HG03575 (cell line): Measurements from ENCODE around the gene PCED1A.

Experiments used
- ATAC-seq: cut with Tn5 transposase; IDR thresholded peaks from one replicate; pipeline ENCODE4 v1.9.1; 2021; ENCODE audit not compliant: unreplicated experiment, insufficient number of reproducible peaks, low FRiP score; ENCODE audit errors: extremely low read depth

PCED1A gene

GRCh38 chr20:2867081-2867864, 26.8 kb upstream of the PCED1A start:
- no peak for ATAC-seq

- no peak for ATAC-seq
Measured at GRCh38 chr20:2866236-2866635, 25.8 kb upstream of the PCED1A start.

- no peak for ATAC-seq
Measured at GRCh38 chr20:2865630-2866029, 25.2 kb upstream of the PCED1A start.

GRCh38 chr20:2865101-2865500, 24.6 kb upstream of the PCED1A start:
- no peak for ATAC-seq

GRCh38 chr20:2864626-2865025, 24.2 kb upstream of the PCED1A start:
- ATAC-seq = no peak

DNA sequence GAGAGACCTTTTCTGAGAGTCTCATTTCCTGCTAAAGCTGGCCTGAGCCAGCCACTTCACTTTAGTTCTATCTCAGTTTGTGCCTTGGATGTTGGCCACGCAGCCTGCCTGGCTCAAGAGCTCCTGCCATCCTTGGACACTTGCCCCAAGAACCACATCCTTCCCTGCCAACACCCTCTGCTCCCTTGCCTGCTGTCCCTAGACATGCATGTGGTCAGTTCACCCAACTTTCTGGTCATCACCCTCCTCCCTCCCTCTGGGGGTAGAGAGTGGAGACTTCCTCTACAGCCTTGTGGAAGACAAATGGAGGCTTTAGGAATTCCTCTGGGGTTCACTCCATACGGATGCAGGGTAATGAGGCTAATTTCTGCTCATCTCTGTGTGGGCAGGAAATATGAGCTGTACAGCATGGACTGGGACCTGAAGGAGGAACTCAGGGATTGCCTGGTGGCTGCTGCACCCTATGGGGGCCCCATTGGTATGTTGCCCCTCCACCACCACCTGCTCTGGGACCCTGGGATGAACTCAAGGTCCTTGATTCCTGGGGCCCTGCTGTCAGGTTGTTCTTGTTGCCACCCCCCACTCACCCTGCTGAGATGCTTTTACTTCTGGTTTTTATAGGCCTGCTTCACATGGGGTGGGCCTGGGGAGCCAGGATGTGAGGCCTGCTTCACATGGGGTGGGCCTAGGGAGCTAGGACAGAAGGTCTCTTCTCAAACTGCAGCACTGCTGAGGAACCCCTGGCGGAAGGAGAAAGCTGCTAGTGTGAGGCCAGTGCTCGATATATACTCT, 19.1 kb upstream of the PCED1A start:
- ATAC-seq = no peak

DNA sequence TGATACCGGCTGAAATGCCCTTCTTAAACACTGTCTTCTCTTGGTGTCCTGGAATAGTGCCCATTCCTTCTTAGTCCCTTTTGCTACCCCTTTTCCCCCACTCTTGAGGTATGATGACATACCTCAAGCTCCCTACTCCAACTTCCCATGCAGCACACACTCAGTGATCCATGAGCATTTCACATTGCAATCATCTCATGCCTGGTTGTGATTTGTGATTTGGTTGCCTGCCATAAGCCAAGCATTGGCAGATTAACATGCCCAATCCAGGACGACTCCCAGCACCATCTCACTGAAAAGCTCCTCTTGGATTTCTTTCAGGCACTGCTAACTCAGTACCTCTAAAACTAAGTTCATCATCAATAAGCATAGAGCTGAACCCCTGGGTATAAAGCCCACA, 18.1 kb upstream of the PCED1A start:
- no peak for ATAC-seq

GRCh38 chr20:2851086-2851485, 10.6 kb upstream of the PCED1A start:
- ATAC-seq = no peak

DNA sequence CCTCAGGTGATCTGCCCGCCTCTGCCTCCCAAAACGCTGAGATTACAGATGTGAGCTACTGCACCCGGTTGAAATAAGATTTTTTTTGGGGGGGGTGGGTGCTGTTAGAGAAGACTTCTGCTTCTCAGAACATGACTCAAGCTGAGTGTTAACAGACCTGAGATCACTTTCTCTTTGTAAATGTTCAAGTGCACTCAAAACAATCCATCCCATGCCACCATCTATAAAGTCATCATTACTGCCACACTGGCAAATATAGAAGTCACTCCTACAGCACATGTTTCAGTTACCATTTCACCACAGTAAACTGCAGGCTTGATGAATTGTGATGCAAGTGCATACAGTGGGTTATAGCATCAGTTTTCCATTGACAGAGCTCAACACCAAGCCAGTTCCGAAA, 9.1 kb upstream of the PCED1A start:
- ATAC-seq = no peak

DNA sequence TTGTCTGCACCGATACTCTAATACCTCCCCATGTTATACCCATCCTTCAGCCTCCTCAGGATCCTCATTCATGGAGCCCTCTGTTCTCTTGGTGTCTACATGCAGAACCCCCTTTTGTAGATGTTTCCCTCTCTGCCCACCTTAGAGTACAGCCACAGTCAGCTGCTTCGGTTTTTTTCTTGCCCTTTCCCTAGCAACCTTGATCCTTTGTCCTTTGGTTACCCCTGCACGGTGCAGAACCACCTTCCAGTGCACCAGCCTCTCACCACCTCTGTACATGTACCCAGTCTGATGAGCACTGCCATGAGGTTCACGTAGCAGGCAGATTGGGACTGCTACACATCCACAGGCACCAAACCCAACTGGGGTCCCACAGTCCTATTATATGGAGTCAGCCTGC, 7.3 kb upstream of the PCED1A start:
- no peak for ATAC-seq

GRCh38 chr20:2846698-2847097, 6.2 kb upstream of the PCED1A start:
- ATAC-seq = no peak

GRCh38 chr20:2845607-2846006, 5.2 kb upstream of the PCED1A start:
- ATAC-seq = no peak

GRCh38 chr20:2840967-2841531, 594 bp upstream of the PCED1A start:
- ATAC-seq = no peak

- ATAC-seq = no peak
Measured at GRCh38 chr20:2839732-2840137, 720 bp downstream of the PCED1A start.

- no peak for ATAC-seq
Measured at GRCh38 chr20:2838847-2839671, 1.4 kb downstream of the PCED1A start.

DNA sequence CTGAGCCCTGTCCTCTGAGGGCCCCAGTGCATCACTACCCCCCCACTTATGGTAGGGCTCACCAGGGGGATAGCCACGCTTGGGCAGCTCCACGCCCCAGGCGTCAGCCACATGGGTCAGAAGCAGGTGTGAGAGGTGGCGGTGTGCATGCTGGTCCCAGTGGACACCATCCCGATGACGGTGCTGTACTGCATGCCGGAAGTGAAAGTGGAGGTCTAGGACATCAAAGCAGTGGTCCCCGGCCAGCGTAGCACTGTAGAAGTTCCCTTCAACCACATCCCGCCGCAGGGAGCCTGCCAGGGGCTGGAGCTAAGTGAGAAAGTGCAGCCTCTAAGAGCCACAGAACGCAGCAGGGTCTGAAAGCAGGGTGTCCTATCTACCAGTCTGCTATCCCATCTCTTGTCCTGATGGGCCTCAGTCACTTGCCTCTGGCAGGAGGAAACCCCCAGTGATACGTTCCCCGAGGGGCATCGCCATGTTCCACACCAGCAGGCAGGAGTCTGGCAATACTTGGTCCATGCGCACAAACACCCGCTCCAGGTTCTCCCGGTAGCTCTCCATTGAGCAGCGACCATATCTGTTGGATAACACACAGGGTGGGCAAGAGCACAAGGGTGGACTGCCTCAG, 2.2 kb downstream of the PCED1A start:
- ATAC-seq = no peak

- no peak for ATAC-seq
Measured at GRCh38 chr20:2837221-2837960, 3.1 kb downstream of the PCED1A start.

GRCh38 chr20:2836035-2836434, 4.4 kb downstream of the PCED1A start:
- ATAC-seq = no peak
